ENCODE measurements around the gene APBA1. TPM values are rescaled to one million over a fixed set of nuclear protein-coding genes. Genes with fewer than 3 reads are reported as not detected.

The APBA1 gene
- total and polyA plus RNA-seq, 2 of the 8 experiments (the other 6 are each of a cell fraction or from before 2014, with no cell fraction given) = 0.36 to 0.60 TPM

DNA sequence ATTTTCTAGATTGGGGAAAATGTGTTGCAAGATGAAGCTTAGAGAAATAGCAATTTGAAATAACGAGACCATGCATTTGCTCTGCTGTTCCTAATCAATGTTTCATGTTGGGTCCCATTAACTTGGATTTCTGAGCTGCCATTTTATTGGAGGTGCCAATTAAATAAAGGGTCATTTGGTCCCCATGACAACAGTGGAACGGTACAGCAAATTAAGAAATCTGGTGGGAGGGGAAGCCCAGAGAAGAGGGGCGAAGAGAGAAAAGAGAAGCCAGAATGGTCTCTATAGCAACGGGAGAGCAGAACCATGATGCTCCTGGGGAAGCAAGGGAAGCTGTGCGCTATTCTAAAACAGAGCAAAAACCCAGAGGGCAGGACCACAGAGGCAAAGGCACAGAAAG is 226.9 kb downstream of the APBA1 start (continued):
- TF ChIP-seq CHD7 (IDR thresholded peaks at IDR 0.05; ENCODE audit: insufficient replicate concordance, low read length) = no peak
- no peak for TF ChIP-seq SAP30 (IDR thresholded peaks at IDR 0.05; ENCODE audit: insufficient read depth, insufficient replicate concordance, low read length)
- TF ChIP-seq TAF1 (IDR thresholded peaks at IDR 0.05; ENCODE audit: low read depth, low read length) = no peak
- TF ChIP-seq JUND (IDR thresholded peaks at IDR 0.05; ENCODE audit: low read length) = no peak
- TF ChIP-seq POU5F1 (IDR thresholded peaks at IDR 0.05; ENCODE audit: low read depth, low read length) = no peak
- no peak for TF ChIP-seq SIX5 (IDR thresholded peaks at IDR 0.05; ENCODE audit: low read depth, low read length)

All from H1 (cell line).